Epithelial cell of esophagus (primary cell): ENCODE results near the gene RNASEH2B.

Experiments
- DNase-seq: peaks from one replicate; pipeline ENCODE4 v3.0.0; 2010; ENCODE audit warnings: low read depth
- H3K4me3 ChIP-seq: 2 replicates; pipeline ENCODE4 v1.5.1; 2011; ENCODE audit warnings: mild to moderate bottlenecking, low read length, control low read depth
- TF ChIP-seq, protein P1 (sequence below): IDR thresholded peaks from 2 replicates; pipeline ENCODE4 v1.5.1; 2011; ENCODE audit warnings: low read depth, mild to moderate bottlenecking, low read length, control low read depth, inconsistent platforms; ENCODE audit not compliant: insufficient read depth; ENCODE audit errors: missing control alignments

The RNASEH2B gene

DNA sequence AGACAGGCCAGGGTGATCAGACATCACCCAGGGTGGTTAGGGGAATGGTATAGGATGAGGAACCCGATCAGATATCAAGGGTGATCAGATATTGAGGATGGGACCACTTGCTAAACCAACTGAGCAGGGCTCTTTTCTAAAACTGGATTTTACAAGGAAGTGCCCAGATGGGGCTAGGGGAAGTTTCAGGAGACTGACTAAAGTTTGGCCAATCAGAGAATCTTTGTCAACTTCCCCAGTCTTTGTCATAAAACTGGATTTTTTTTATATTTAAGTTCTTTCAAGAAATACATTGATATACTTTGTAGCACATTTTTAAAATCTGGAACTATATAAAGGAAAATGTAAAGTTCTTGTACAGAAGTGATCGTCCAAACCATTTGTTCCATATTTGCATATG, 35.6 kb upstream of the RNASEH2B start:
- H3K4me3 ChIP-seq, result no peak overlapping the region
- TF ChIP-seq, protein P1, sequence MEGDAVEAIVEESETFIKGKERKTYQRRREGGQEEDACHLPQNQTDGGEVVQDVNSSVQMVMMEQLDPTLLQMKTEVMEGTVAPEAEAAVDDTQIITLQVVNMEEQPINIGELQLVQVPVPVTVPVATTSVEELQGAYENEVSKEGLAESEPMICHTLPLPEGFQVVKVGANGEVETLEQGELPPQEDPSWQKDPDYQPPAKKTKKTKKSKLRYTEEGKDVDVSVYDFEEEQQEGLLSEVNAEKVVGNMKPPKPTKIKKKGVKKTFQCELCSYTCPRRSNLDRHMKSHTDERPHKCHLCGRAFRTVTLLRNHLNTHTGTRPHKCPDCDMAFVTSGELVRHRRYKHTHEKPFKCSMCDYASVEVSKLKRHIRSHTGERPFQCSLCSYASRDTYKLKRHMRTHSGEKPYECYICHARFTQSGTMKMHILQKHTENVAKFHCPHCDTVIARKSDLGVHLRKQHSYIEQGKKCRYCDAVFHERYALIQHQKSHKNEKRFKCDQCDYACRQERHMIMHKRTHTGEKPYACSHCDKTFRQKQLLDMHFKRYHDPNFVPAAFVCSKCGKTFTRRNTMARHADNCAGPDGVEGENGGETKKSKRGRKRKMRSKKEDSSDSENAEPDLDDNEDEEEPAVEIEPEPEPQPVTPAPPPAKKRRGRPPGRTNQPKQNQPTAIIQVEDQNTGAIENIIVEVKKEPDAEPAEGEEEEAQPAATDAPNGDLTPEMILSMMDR, result no peak
- no peak for DNase-seq

GRCh38 chr13:50882816-50883435, 26.7 kb upstream of the RNASEH2B start:
- TF ChIP-seq, protein P1, result no peak
- DNase-seq, result no peak
- no peak overlapping the region for H3K4me3 ChIP-seq

DNA sequence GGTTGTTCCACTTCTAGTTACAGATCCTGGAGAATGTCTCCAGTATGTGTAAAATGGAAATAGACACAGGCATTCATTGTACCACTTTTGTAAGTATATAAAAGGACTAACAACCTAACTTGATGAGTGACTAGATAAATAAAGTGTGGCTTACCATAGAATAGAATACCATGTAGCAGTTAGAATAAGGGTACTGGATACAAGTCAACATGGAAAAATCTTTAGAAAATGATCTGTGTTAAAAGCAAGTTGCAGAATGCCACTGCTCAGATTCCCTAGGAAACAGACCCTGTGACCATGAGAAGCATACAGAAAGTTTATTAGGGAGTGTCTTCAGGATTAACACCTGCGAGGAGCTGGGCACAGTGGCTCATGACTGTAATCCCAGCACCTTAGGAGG, 25.9 kb upstream of the RNASEH2B start:
- no peak overlapping the region for H3K4me3 ChIP-seq
- TF ChIP-seq, protein P1, result no peak
- no peak for DNase-seq

DNA sequence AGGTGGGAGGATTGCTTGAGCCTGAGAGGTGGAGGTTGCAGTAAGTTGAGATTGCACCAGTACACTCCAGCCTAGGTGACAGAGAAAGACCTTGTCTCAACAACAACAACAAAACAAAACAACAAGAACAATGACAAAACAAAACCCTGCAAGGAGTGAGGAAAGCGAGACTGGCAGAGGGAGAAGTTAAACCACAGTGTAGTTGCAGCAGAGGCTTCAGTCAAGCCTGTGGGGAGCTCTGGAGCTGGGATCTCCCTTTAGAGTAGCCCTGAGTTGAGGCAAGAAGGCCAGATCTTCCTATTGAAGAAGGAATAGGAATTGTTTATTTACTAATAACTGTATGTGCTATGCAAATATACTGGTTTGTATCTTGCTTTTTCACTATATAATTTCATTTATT, 25.3 kb upstream of the RNASEH2B start:
- TF ChIP-seq, protein P1, result no peak
- no peak for DNase-seq
- H3K4me3 ChIP-seq, result no peak overlapping the region

GRCh38 chr13:50887151-50887550, 22.4 kb upstream of the RNASEH2B start:
- H3K4me3 ChIP-seq, result no peak overlapping the region
- no peak for DNase-seq
- TF ChIP-seq, protein P1, result no peak

DNA sequence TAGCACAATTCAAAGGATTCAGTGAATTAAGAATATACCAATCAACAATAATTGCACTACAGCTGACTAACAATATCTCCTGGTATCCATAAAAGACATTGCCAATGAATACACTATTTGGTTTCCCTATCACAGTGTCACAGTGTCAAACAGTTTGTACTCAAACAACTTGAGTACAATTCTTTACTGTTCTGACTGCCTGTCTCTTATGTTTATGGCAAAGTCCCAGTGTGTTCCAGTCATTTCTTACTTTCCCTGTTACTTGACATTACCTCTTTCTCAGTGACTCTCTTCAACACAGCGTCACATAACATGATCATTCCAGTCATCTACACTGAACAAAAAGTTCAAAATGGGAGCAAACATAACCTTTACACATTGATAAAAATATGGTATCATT, 21.2 kb upstream of the RNASEH2B start:
- no peak for DNase-seq
- H3K4me3 ChIP-seq, result no peak overlapping the region
- TF ChIP-seq, protein P1, result no peak

GRCh38 chr13:50889317-50889716, 20.3 kb upstream of the RNASEH2B start:
- TF ChIP-seq, protein P1, result no peak
- no peak for DNase-seq
- no peak overlapping the region for H3K4me3 ChIP-seq
